ENCODE measurements around the gene PATJ.

GRCh38 chr1:62040450-62040849 is 298.2 kb downstream of the PATJ start:
- TF ChIP-seq CTCF (IDR thresholded peaks at IDR 0.05): no peak
- no peak for TF ChIP-seq POLR2A (IDR thresholded peaks at IDR 0.05)
